Neural cell (in vitro differentiated cells): ENCODE results near the gene RMDN3. TPM values are rescaled to one million over a fixed set of nuclear protein-coding genes. Genes with fewer than 3 reads are reported as not detected.

Experiments used
- H2AFZ ChIP-seq: fragments of 200-600, 300-800 bp; sonication (generic), shearing (Covaris generic); 2 replicates; pipeline ENCODE4 v1.6.0; 2014; ENCODE audit warnings: low read depth, mild to moderate bottlenecking, antibody characterized with exemption, low read length, moderate library complexity
- H3F3A ChIP-seq: fragments of 200-600 bp; shearing (Covaris generic); 2 replicates; pipeline ENCODE4 v1.6.1; 2016; ENCODE audit warnings: mild to moderate bottlenecking, moderate library complexity, mixed read lengths, antibody characterized with exemption, low read length; ENCODE audit not compliant: insufficient read depth, poor library complexity, severe bottlenecking
- H3K27ac ChIP-seq: fragments of 200-600, 300-800 bp; sonication (generic), shearing (Covaris generic); 2 replicates; pipeline ENCODE4 v1.5.1; 2014; ENCODE audit warnings: mild to moderate bottlenecking, low read length, moderate library complexity
- H3K27me3 ChIP-seq: fragments of 300-800, 200-600 bp; sonication (generic), shearing (Covaris generic); 2 replicates; pipeline ENCODE4 v1.6.0; 2014; ENCODE audit warnings: mild to moderate bottlenecking, low read depth, low read length, moderate library complexity; ENCODE audit not compliant: insufficient read depth
- H3K36me3 ChIP-seq: fragments of 300-800, 200-600 bp; sonication (generic), shearing (Covaris generic); 2 replicates; pipeline ENCODE4 v1.5.1; 2014; ENCODE audit warnings: mild to moderate bottlenecking, antibody characterized with exemption, low read length, moderate library complexity; ENCODE audit not compliant: insufficient read depth
- H3K4me2 ChIP-seq: fragments of 300-800, 200-600 bp; sonication (generic), shearing (Covaris generic); 2 replicates; pipeline ENCODE4 v1.6.0; 2014; ENCODE audit warnings: mild to moderate bottlenecking, low read length
- H3K4me3 ChIP-seq: fragments of 300-800, 200-600 bp; sonication (generic), shearing (Covaris generic); 2 replicates; pipeline ENCODE4 v1.5.1; 2014; ENCODE audit warnings: mild to moderate bottlenecking, low read length, moderate library complexity
- H3K79me2 ChIP-seq: fragments of 200-600 bp; shearing (Covaris generic); replicated peaks from 2 replicates; pipeline ENCODE4 v1.6.0; 2014; ENCODE audit warnings: mild to moderate bottlenecking, low read length, moderate library complexity; ENCODE audit not compliant: insufficient read depth
- H3K9ac ChIP-seq: fragments of 300-800, 200-600 bp; sonication (generic), shearing (Covaris generic); 2 replicates; pipeline ENCODE4 v1.6.1; 2016; ENCODE audit warnings: mild to moderate bottlenecking, low read length, mixed read lengths
- H3K9me2 ChIP-seq: fragments of 200-600 bp; shearing (Covaris generic); 2 replicates; pipeline ENCODE4 v1.6.1; 2016; ENCODE audit warnings: mild to moderate bottlenecking, low read length, mixed read lengths; ENCODE audit not compliant: insufficient read depth
- H3K9me3 ChIP-seq: fragments of 200-600, 300-800 bp; sonication (generic), shearing (Covaris generic); 2 replicates; pipeline ENCODE4 v1.6.1; 2016; ENCODE audit warnings: mild to moderate bottlenecking, mixed run types, low read length, moderate library complexity, mixed read lengths
- H4K20me1 ChIP-seq: fragments of 200-600 bp; shearing (Covaris generic); 2 replicates; pipeline ENCODE4 v1.6.1; 2016; ENCODE audit warnings: mild to moderate bottlenecking, mixed run types; ENCODE audit not compliant: insufficient read depth
- EP300 ChIP-seq: fragments of 450-650 bp; conservative IDR thresholded peaks from 2 replicates; pipeline ENCODE4 v1.6.1; 2014; ENCODE audit warnings: antibody characterized with exemption, mild to moderate bottlenecking, moderate library complexity; ENCODE audit not compliant: poor library complexity, severe bottlenecking
- EZH2 ChIP-seq: fragments of 200-600, 300-800 bp; shearing (Covaris generic), sonication (generic); IDR thresholded peaks from 2 replicates; pipeline ENCODE4 v1.6.1; 2014; ENCODE audit warnings: antibody characterized with exemption, low read length, borderline replicate concordance, mild to moderate bottlenecking; ENCODE audit not compliant: insufficient read depth, poor library complexity, severe bottlenecking
- MXI1 ChIP-seq: fragments of 450-650 bp; conservative IDR thresholded peaks from 2 replicates; pipeline ENCODE4 v1.6.1; 2014; ENCODE audit warnings: antibody characterized with exemption, mild to moderate bottlenecking; ENCODE audit not compliant: poor library complexity, severe bottlenecking
- POLR2AphosphoS5 ChIP-seq: IDR thresholded peaks from 2 replicates; pipeline ENCODE4 v1.6.1; 2012
- RAD21 ChIP-seq: fragments of 450-650 bp; conservative IDR thresholded peaks from 2 replicates; pipeline ENCODE4 v1.6.1; 2014; ENCODE audit warnings: antibody characterized with exemption, mild to moderate bottlenecking, moderate library complexity
- SMC3 ChIP-seq: fragments of 450-650 bp; conservative IDR thresholded peaks from 2 replicates; pipeline ENCODE4 v1.6.1; 2014; ENCODE audit warnings: antibody characterized with exemption, mild to moderate bottlenecking, moderate library complexity; ENCODE audit not compliant: poor library complexity
- TAF1 ChIP-seq: IDR thresholded peaks from 2 replicates; pipeline ENCODE4 v1.6.1; 2012; ENCODE audit warnings: low read depth
- polyA plus RNA-seq: library from polyadenylated mRNA; depleted of rRNA; stranded (reverse); fragments of >200 nt; gene quantifications from 2 replicates; pipeline ENCODE4 v1.2.3, GENCODE V29; 2014
- TF ChIP-seq, protein P1 (sequence below): IDR thresholded peaks from 2 replicates; pipeline ENCODE4 v1.6.1; 2012; ENCODE audit warnings: borderline replicate concordance
- TF ChIP-seq, protein P2 (sequence below): fragments of 450-650 bp; IDR thresholded peaks from 2 replicates; pipeline ENCODE4 v1.5.1; 2014; ENCODE audit warnings: antibody characterized with exemption, mild to moderate bottlenecking, moderate library complexity; ENCODE audit not compliant: poor library complexity, severe bottlenecking

RMDN3 gene
- polyA plus RNA-seq, 1 donor from 2014 or later: 24.7 TPM

DNA sequence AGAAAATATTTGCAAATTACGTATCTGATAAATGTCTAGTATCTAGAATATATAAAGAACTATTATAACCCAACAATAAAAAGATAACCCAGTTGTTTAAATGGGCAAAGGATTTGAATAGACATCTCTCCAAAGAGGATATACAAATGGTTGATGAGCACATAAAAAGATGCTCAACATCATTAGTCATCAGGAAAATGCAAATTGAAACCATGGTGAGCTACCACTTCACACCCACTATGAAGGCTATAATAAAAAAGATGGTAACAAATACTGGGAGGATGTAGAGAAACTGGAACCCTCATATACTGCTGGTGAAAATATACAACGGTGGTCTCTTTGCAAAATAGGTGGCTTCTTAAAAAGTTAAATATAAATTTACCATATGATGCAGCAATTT is 32.1 kb downstream of the RMDN3 start:
- H3K4me3 ChIP-seq: no peak overlapping the region
- no peaks in the 10 kb centered on the region for H3K9me3 ChIP-seq
- H3K27ac ChIP-seq: no peak overlapping the region
- H2AFZ ChIP-seq: no peak overlapping the region
- H3K9ac ChIP-seq: no peak overlapping the region
- H3K79me2 ChIP-seq: no peaks in the 10 kb centered on the region
- TF ChIP-seq EZH2: no peak
- TF ChIP-seq POLR2AphosphoS5: no peak
- no peak for TF ChIP-seq EP300
- TF ChIP-seq, protein P1, sequence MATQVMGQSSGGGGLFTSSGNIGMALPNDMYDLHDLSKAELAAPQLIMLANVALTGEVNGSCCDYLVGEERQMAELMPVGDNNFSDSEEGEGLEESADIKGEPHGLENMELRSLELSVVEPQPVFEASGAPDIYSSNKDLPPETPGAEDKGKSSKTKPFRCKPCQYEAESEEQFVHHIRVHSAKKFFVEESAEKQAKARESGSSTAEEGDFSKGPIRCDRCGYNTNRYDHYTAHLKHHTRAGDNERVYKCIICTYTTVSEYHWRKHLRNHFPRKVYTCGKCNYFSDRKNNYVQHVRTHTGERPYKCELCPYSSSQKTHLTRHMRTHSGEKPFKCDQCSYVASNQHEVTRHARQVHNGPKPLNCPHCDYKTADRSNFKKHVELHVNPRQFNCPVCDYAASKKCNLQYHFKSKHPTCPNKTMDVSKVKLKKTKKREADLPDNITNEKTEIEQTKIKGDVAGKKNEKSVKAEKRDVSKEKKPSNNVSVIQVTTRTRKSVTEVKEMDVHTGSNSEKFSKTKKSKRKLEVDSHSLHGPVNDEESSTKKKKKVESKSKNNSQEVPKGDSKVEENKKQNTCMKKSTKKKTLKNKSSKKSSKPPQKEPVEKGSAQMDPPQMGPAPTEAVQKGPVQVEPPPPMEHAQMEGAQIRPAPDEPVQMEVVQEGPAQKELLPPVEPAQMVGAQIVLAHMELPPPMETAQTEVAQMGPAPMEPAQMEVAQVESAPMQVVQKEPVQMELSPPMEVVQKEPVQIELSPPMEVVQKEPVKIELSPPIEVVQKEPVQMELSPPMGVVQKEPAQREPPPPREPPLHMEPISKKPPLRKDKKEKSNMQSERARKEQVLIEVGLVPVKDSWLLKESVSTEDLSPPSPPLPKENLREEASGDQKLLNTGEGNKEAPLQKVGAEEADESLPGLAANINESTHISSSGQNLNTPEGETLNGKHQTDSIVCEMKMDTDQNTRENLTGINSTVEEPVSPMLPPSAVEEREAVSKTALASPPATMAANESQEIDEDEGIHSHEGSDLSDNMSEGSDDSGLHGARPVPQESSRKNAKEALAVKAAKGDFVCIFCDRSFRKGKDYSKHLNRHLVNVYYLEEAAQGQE: no peak
- TF ChIP-seq, protein P2, sequence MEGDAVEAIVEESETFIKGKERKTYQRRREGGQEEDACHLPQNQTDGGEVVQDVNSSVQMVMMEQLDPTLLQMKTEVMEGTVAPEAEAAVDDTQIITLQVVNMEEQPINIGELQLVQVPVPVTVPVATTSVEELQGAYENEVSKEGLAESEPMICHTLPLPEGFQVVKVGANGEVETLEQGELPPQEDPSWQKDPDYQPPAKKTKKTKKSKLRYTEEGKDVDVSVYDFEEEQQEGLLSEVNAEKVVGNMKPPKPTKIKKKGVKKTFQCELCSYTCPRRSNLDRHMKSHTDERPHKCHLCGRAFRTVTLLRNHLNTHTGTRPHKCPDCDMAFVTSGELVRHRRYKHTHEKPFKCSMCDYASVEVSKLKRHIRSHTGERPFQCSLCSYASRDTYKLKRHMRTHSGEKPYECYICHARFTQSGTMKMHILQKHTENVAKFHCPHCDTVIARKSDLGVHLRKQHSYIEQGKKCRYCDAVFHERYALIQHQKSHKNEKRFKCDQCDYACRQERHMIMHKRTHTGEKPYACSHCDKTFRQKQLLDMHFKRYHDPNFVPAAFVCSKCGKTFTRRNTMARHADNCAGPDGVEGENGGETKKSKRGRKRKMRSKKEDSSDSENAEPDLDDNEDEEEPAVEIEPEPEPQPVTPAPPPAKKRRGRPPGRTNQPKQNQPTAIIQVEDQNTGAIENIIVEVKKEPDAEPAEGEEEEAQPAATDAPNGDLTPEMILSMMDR: no peak
- no peak for TF ChIP-seq MXI1
- TF ChIP-seq TAF1: no peak
- H3K27me3 ChIP-seq: no peaks in the 10 kb centered on the region
- H4K20me1 ChIP-seq: no peaks in the 10 kb centered on the region
- no peaks in the 10 kb centered on the region for H3K9me2 ChIP-seq
- no peaks in the 10 kb centered on the region for H3K36me3 ChIP-seq
- no peak overlapping the region for H3K4me2 ChIP-seq
- H3F3A ChIP-seq: no peaks in the 10 kb centered on the region

DNA sequence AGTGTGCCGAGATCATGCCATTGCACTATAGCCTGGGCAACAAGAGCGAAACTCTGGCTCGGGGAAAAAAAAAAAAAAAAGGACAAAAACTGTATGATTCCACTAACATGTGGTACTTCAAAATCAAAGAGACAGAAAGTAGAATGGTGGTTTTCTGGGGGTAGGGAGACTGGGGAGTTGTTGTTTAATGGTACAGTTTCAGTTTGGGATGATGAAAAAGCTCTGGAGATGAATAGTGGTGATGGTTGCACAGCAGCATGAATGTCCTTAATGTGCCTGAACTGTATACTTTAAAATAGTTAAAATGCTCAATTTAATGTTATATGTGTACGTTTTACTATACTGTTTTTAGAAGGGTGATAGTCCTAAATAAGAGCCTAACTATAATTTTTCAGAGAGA is 32.7 kb downstream of the RMDN3 start:
- H3K27ac ChIP-seq: no peak overlapping the region
- H3K4me3 ChIP-seq: no peak overlapping the region
- H3K4me2 ChIP-seq: no peak overlapping the region
- no peaks in the 10 kb centered on the region for H3K36me3 ChIP-seq
- H4K20me1 ChIP-seq: no peaks in the 10 kb centered on the region
- no peaks in the 10 kb centered on the region for H3K27me3 ChIP-seq
- H3K79me2 ChIP-seq: no peaks in the 10 kb centered on the region
- no peaks in the 10 kb centered on the region for H3F3A ChIP-seq
- no peak for TF ChIP-seq MXI1
- TF ChIP-seq EZH2: no peak
- no peak for TF ChIP-seq EP300
- TF ChIP-seq TAF1: no peak
- H3K9me2 ChIP-seq: no peaks in the 10 kb centered on the region
- no peaks in the 10 kb centered on the region for H3K9me3 ChIP-seq
- no peak overlapping the region for H2AFZ ChIP-seq
- H3K9ac ChIP-seq: no peak overlapping the region

DNA sequence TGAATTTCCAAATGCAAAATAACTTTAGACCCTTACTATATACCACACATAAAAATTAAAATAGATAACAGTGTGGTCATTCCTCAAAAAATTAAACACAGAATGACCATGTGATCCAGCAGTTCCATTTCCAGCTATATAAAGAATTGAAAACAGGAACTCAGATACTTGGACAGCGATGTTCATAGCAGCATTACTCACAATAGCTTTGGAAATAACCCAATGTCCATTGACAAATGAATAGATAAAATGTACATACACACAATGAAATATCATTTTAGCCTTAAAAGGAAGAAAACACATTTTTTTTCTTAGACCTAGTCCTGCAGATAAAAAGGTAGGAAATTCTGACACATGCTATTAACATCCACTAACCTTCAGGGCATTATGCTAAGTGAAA is 33.4 kb downstream of the RMDN3 start:
- no peaks in the 10 kb centered on the region for H3K27me3 ChIP-seq
- H3K9me2 ChIP-seq: no peaks in the 10 kb centered on the region
- TF ChIP-seq RAD21 (no peak), EP300 (no peak), MXI1 (no peak), POLR2AphosphoS5 (no peak), TAF1 (no peak), SMC3 (no peak), EZH2 (no peak)
- TF ChIP-seq, protein P1: no peak
- TF ChIP-seq, protein P2: no peak
- no peaks in the 10 kb centered on the region for H3K36me3 ChIP-seq
- H3F3A ChIP-seq: no peaks in the 10 kb centered on the region
- no peak overlapping the region for H3K9ac ChIP-seq
- no peak overlapping the region for H2AFZ ChIP-seq
- H3K9me3 ChIP-seq: no peaks in the 10 kb centered on the region
- H3K79me2 ChIP-seq: no peaks in the 10 kb centered on the region
- no peak overlapping the region for H3K4me2 ChIP-seq
- H4K20me1 ChIP-seq: no peaks in the 10 kb centered on the region
- H3K27ac ChIP-seq: no peak overlapping the region
- no peak overlapping the region for H3K4me3 ChIP-seq
